Measurements from ENCODE around the gene GARIN5B. TPM values are rescaled to one million over a fixed set of nuclear protein-coding genes. Genes with fewer than 3 reads are reported as not detected.

GARIN5B gene
- total RNA-seq, 1 experiment from 2014 or later = 0.11 TPM

DNA sequence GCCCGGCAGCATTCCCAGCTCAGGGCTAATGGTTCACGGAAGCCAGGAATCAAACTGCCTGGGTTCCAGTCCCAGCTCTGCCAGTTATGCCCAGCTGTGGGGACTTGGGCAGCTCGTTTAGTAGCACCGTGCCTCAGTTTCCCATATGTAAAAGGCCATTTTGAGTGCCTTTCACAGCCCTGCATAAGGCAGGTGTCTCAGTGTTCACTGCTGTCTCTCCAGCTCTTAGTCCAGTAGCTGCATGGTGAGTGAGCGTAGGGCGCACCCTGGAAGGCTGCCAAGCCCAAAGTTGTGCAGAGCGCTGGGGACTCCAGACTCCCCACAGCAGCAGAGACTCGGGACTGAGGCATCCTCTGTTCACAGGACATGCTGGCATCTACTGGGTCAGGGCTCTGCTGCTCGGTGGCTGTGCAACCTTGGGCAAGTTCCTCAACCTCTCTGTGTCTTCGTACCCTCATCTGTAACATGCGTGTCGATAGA, 28.2 kb upstream of the GARIN5B start:
- CTCF ChIA-PET = interaction anchor here (1.0 kb wide), 1 partner anchor 77 kb away, joined by 3 read pairs; no protein-coding TSS in a partner anchor
- H3K36me3 ChIP-seq (ENCODE audit: low read depth) = peaks cover 38% of the 10 kb centered on the region
- no peak overlapping the region for H2AFZ ChIP-seq
- peaks cover 92% of the 10 kb centered on the region for H3F3A ChIP-seq (ENCODE audit: insufficient read depth, low read depth)
- peaks cover 41% of the 10 kb centered on the region for H3K79me2 ChIP-seq (ENCODE audit: low read depth)
- H3K9me2 ChIP-seq (ENCODE audit: insufficient read depth) = no peaks in the 10 kb centered on the region
- no TSS peak for BruUV-seq (replicated peaks)
- intact Hi-C loops (cut with micrococcal nuclease; ENCODE audit: unreplicated experiment) = no loop called here
- POLR2A ChIA-PET (ENCODE audit: unreplicated experiment) = interaction anchor here (0.5 to 0.6 kb wide), 2 partner anchors 19 to 23 kb away, joined by 6 to 12 read pairs; no protein-coding TSS in a partner anchor
- peaks cover 23% of the 10 kb centered on the region for H3K4me1 ChIP-seq (replicated peaks; ENCODE audit: insufficient read depth)
- no peak overlapping the region for H3K4me2 ChIP-seq
- H3K9me3 ChIP-seq (ENCODE audit: insufficient read depth, low read depth) = no peaks in the 10 kb centered on the region
- TF ChIP-seq, protein P1, sequence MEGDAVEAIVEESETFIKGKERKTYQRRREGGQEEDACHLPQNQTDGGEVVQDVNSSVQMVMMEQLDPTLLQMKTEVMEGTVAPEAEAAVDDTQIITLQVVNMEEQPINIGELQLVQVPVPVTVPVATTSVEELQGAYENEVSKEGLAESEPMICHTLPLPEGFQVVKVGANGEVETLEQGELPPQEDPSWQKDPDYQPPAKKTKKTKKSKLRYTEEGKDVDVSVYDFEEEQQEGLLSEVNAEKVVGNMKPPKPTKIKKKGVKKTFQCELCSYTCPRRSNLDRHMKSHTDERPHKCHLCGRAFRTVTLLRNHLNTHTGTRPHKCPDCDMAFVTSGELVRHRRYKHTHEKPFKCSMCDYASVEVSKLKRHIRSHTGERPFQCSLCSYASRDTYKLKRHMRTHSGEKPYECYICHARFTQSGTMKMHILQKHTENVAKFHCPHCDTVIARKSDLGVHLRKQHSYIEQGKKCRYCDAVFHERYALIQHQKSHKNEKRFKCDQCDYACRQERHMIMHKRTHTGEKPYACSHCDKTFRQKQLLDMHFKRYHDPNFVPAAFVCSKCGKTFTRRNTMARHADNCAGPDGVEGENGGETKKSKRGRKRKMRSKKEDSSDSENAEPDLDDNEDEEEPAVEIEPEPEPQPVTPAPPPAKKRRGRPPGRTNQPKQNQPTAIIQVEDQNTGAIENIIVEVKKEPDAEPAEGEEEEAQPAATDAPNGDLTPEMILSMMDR (conservative IDR thresholded peaks at IDR 0.05) = no peak
- no peak for TF ChIP-seq EZH2 (IDR thresholded peaks at IDR 0.05; ENCODE audit: low read depth)
- H3K27ac ChIP-seq = no peak overlapping the region
- H3K27me3 ChIP-seq (ENCODE audit: insufficient read depth, low read depth) = no peaks in the 10 kb centered on the region
- no peak overlapping the region for H3K4me3 ChIP-seq
- no peak for DNase-seq
- peaks cover 61% of the 10 kb centered on the region for H4K20me1 ChIP-seq (ENCODE audit: insufficient read depth)

DNA sequence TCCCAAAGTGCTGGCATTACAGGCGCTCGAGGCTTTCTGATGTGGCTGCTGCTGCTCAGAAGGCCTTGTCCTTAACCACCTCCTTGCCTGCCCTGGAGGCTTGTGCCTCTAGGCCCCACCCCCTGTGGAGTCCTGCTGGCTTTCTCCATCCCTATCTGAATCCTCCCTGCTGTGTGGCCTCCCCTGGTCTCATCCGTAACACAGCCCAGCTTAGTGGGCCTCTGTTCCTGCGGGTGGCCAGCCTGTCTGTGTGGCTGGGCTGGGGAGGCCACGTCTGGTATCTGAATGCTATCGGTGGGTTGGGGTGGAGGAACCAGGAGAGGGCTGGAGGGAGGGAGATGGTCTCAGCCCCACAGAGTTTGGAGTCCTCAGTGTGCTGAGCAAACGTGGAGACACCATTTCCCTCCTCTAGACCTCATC, 27.4 kb upstream of the GARIN5B start:
- H4K20me1 ChIP-seq (ENCODE audit: insufficient read depth) = peaks cover 64% of the 10 kb centered on the region
- H3K36me3 ChIP-seq (ENCODE audit: low read depth) = peaks cover 38% of the 10 kb centered on the region
- H3K27me3 ChIP-seq (ENCODE audit: insufficient read depth, low read depth) = no peaks in the 10 kb centered on the region
- H3K79me2 ChIP-seq (ENCODE audit: low read depth) = peaks cover 45% of the 10 kb centered on the region
- H3K4me2 ChIP-seq = no peak overlapping the region
- no peak for TF ChIP-seq EZH2 (IDR thresholded peaks at IDR 0.05; ENCODE audit: low read depth)
- TF ChIP-seq, protein P1 (conservative IDR thresholded peaks at IDR 0.05) = no peak
- no peak for DNase-seq
- H3K27ac ChIP-seq = no peak overlapping the region
- no peak overlapping the region for H2AFZ ChIP-seq
- POLR2A ChIA-PET (ENCODE audit: unreplicated experiment) = interaction anchor here (0.5 kb wide), 1 partner anchor 22 kb away, joined by 12 read pairs; no protein-coding TSS in a partner anchor
- H3K9me3 ChIP-seq (ENCODE audit: insufficient read depth, low read depth) = no peaks in the 10 kb centered on the region
- no peaks in the 10 kb centered on the region for H3K9me2 ChIP-seq (ENCODE audit: insufficient read depth)
- H3K4me3 ChIP-seq = no peak overlapping the region
- intact Hi-C loops (cut with micrococcal nuclease; ENCODE audit: unreplicated experiment) = no loop called here
- BruUV-seq (replicated peaks) = no TSS peak
- CTCF ChIA-PET = interaction anchor here (0.6 to 1.0 kb wide), 2 partner anchors 77 to 916 kb away, joined by 3 to 5 read pairs; no protein-coding TSS in a partner anchor
- H3K4me1 ChIP-seq (replicated peaks; ENCODE audit: insufficient read depth) = peaks cover 23% of the 10 kb centered on the region
- peaks cover 85% of the 10 kb centered on the region for H3F3A ChIP-seq (ENCODE audit: insufficient read depth, low read depth)

DNA sequence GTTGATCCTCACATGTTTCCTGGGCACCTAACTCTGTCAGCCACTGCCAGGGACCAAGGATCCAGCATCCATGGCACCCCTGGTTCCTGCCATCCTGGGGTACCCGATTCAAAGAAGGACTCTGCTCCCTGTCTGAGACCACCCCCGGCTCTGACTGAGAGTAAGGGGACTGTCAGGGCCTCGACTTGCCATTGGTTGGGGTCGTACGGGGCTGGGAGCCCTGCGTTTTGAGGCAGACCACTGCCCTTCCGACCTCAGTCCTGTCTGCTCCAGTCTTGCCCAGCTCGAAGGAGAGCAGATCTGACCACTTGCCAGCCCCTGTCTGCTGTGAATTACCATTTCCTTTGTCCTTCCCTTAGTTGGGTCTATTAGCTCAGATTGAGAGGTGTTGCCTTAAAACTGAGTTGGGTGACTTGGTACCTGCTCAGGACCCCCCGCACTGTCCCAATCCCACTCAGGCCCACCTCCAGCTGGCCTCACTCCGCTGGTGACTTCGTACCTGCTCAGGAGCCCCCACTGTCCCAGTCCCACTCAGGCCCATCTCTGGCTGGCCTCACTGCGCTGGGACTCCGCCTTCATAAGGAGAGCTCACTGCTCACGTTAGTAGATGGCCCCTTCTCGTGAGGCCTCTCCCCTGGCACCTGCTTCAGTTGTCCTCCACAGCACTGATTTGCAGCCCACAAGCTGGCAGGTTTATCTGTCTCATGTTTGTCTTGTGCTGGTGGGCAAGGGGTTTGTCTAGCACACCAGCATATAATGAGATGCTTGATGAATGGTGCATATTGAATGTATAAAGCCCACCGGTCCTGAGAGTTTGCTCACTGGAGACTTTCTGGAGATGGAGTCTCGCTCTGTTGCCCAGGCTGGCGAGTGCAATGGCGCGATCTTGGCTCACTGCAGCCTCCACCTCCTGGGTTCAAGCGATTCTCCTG, 26.6 kb upstream of the GARIN5B start:
- TF ChIP-seq EZH2 (IDR thresholded peaks at IDR 0.05; ENCODE audit: low read depth) = no peak
- TF ChIP-seq, protein P1 (conservative IDR thresholded peaks at IDR 0.05) = no peak
- Histone ChIP-seq H3K4me3 (no peak overlapping the region), H3K9me2 (ENCODE audit: insufficient read depth) (no peaks in the 10 kb centered on the region), H3K36me3 (ENCODE audit: low read depth) (peaks cover 38% of the 10 kb centered on the region), H4K20me1 (ENCODE audit: insufficient read depth) (peaks cover 64% of the 10 kb centered on the region), H3K4me2 (no peak overlapping the region), H2AFZ (no peak overlapping the region), H3K79me2 (ENCODE audit: low read depth) (peaks cover 49% of the 10 kb centered on the region), H3K4me1 (replicated peaks; ENCODE audit: insufficient read depth) (peaks cover 23% of the 10 kb centered on the region), H3K27ac (no peak overlapping the region), H3K9me3 (ENCODE audit: insufficient read depth, low read depth) (no peaks in the 10 kb centered on the region), H3K27me3 (ENCODE audit: insufficient read depth, low read depth) (no peaks in the 10 kb centered on the region), H3F3A (ENCODE audit: insufficient read depth, low read depth) (peaks cover 84% of the 10 kb centered on the region)
- intact Hi-C loops (cut with micrococcal nuclease; ENCODE audit: unreplicated experiment) = loop anchor here (10.0 kb wide), 1 partner anchor 225 kb away; the partner anchor contains the start of gene DNAAF3
- BruUV-seq (replicated peaks) = no TSS peak
- DNase-seq = no peak
- ChIA-PET CTCF (interaction anchor here (0.6 to 1.6 kb wide), 3 partner anchors 14 to 915 kb away, joined by 3 to 5 read pairs (median 4); partner anchors contain the start of gene NAT14), POLR2A (ENCODE audit: unreplicated experiment) (interaction anchor here (0.6 kb wide), 1 partner anchor 95 kb away, joined by 3 read pairs; no protein-coding TSS in a partner anchor)
